GDM1 (cell line): ENCODE data around the gene DYRK4.
A peak's percentile ranks its signal among the peaks of the same experiment; 100 is the strongest.
"Not testable (repeated sequence)": the region's sequence is repeated elsewhere in the genome, so short reads cannot be mapped to it uniquely, and the experiment has no call there.

Experiments
- DNase-seq: peaks from one replicate; lab custom pipeline; 2025; lab: John Stamatoyannopoulos, UW

The DYRK4 gene, protein sequence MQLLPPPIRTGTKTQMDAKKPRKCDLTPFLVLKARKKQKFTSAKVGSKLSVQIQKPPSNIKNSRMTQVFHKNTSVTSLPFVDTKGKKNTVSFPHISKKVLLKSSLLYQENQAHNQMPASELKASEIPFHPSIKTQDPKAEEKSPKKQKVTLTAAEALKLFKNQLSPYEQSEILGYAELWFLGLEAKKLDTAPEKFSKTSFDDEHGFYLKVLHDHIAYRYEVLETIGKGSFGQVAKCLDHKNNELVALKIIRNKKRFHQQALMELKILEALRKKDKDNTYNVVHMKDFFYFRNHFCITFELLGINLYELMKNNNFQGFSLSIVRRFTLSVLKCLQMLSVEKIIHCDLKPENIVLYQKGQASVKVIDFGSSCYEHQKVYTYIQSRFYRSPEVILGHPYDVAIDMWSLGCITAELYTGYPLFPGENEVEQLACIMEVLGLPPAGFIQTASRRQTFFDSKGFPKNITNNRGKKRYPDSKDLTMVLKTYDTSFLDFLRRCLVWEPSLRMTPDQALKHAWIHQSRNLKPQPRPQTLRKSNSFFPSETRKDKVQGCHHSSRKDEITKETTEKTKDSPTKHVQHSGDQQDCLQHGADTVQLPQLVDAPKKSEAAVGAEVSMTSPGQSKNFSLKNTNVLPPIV

GRCh38 chr12:4562034-4562657 lies at the start of gene DYRK4:
Gene DYRK4 (plus strand): TSS chr12:4562208. CDS start chr12:4562246, 38 bp downstream.
- no peak for DNase-seq

DNA sequence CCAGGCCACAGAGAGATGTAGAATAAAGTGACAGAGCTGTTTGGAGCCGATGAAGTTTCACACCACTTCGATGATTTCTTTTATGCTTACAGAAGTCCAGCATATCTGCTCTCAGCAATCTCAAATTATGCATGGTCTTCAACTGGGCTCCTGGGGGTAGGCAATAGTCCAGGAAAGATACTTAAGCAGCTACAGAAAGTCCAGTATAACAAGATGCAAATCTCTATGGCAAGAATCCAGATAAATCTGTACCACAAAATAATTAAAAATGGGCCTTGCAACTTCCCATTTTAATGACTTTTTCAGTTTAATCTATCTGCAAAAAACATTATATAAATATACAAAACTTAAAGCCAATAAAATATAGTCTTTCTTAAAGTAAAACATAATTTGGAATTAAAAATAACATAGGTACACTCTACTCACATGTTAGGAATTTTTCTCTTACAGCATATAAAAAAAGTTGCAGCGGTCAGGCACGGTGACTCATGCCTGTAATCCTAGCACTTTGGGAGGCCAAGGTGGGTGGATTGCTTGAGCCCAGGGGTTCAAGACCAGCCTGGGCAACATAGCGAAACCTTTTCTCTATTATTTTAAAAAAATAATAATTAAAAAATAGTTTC lies 43.8 kb upstream of the DYRK4 start:
- no peak for DNase-seq

DNA sequence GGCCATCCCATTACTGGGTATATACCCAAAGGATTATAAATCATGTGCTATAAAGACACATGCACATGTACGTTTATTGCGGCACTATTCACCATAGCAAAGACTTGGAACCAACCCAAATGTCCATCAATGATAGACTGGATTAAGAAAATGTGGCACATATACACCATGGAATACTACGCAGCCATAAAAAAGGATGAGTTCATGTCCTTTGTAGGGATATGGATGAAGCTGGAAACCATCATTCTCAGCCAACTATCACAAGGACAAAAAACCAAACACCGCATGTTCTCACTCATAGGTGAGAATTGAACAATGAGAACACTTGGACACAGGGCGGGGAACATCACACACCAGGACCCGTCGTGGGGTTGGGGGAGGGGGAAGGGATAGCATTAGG lies 38.6 kb upstream of the DYRK4 start:
- not testable (repeated sequence) for DNase-seq

DNA sequence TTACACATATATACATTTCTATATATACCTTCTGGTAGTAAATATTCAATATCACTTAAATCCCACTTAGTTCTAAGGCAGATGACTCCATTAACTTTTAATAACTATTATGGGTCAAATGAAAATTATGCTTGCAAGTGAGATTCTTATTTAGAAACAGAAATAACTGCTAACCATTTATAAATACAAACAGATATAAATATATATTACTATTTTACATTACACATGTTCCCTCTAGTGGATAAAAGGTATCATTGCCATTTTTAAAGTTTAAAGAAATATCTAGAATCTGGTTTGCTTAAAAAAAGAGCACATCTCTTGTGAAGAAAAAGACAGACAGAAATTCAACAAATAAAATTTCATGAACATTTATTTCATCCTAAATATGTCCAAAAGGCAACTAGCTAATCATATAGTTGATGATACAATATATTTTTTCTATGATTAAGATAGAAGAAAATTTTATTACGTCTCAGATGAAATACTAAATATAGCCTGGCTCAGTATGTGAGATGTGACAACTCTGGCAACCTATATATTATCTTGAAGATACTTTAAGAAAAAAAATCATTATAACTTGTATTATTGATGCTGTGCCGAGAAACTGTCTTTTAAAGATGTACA lies 35.0 kb upstream of the DYRK4 start:
- DNase-seq = no peak

GRCh38 chr12:4530160-4530559 lies 31.8 kb upstream of the DYRK4 start:
- no peak for DNase-seq

GRCh38 chr12:4530982-4531586 lies 30.9 kb upstream of the DYRK4 start:
- no peak for DNase-seq

DNA sequence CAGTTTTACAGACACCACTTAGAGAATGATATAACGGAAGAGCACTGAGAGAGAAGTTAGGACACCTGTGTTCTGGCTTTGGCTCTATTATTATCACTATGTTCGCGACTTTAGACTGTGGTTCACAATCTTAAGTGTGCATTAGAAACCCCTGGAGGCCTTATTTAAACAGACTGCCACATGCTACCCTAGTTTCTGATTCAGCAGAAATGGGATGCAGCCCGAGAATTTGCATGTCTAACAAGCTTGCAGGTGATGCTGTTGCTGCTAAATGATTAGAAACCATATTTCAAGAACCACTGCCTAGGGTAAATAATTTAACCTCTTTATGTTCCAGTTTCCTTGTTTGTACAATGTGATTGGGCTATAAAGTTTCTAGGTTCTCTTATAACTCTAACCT lies 26.9 kb upstream of the DYRK4 start:
- no peak for DNase-seq

- DNase-seq = no peak
These were observed 26.1 kb upstream of the DYRK4 start for GRCh38 chr12:4535871-4536270.

GRCh38 chr12:4538207-4539160 lies 23.5 kb upstream of the DYRK4 start, which contains the start of gene RAD51AP1:
Gene RAD51AP1 (plus strand): TSS chr12:4538890. CDS start chr12:4538940, 50 bp downstream.
- peak; percentile 94 for DNase-seq

DNA sequence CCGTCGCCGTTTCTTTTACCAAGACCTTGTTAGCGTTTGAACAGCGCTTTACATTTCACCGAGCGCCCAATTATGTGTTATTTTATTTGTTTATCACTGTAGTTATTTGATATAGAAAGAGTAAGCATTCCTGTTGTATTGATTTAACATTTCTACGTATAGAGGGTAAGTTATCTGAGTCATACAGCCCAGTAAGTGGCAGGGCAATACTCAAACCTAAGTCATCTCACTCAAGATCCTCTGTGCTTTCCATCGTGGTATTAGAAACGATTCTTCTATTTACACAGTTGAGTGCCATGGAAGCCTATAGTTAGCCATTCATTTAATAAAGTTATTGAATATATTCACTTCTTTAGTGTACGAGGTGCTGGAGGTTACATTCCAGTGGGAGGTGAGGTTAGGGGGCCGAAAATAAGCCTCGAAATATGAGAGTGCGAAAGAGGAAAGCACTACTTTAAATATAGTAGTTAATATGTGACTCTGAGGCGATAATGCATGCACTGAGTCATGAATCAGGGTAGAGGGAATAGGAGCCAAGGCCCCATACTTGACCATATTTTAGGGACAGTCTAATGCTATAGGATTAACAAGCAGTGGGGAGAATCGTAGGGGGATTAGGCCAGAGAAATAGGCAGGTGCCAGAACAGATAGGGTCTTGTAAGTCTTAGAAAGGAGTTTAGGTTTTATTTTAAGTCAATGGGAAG lies 22.7 kb upstream of the DYRK4 start:
- DNase-seq = no peak

DNA sequence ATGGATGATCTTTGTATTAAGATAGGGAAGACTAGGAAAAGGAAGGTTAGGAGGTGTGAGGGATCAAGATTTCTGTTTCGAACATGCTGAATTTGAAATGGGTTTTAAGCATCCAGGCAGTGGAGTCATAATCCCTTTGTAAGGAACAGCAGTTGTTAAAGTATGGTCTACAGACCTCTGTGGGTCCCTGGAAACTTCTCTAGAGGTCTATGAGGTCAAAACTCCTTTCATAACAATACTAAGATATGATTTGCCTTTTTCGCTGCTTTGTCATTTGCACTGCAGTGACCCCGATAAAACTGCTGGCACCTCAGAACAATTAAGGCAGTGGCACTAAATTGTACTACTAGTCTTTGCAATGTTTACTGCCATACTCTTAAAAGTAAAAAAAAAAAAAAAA lies 21.8 kb upstream of the DYRK4 start:
- no peak for DNase-seq

DNA sequence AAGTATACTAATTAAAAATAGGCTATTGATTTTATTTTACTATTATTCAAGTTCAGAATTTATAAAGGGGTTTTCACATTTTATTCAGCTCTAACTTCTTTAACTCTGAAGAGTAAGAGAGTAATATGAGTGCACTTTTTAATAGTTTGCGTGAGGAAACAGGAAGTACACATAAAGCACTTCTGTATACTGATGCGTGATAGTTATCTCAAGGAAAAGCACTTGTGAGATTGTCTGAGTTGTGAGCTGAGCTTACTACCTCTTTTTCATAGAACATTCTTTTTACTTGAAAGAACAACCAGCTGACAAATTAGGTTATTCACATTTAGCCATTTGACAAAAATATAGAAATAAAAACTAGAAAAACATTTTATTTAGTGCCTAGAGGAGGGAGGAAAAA lies 21.4 kb upstream of the DYRK4 start:
- no peak for DNase-seq

DNA sequence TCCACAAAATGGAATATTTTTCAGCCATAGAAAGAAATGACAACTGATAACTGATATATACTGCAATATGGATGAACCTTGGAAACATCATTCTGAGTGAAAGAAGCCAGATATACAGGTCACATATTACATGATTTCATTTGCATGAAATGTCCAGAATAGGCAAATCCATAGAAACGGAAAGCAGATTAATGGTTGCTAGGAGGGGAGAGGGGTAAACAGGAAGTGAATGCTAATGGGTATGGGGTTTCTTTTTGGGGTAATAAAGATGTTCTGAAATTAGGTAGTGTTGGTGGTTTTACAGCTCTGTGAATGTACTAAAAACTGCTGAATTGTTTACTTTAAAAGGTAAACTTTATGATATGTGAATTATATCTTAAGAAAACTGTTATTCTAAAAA lies 16.8 kb upstream of the DYRK4 start:
- no peak for DNase-seq

DNA sequence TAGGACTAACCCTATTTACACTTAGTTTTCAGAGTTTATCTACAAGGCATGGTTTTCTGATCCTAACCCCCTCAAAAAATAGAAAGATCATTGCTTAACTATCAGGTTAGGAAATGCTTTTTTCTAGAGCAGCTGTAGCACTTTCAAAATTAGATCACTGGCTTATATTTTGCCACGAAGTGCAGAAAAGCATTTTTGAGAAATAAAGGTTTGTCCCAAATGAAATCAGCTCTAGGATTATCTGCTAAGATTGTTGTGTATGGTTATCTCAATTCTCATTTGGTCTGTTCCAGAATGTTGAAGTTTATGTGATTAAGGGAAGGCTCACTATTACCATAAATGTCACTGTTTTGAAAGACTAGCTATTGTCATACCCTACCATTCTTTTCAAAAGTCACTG lies 9.8 kb upstream of the DYRK4 start:
- DNase-seq = no peak

- DNase-seq = no peak
These were observed 8.1 kb upstream of the DYRK4 start for GRCh38 chr12:4553943-4554342.

GRCh38 chr12:4555804-4556203 lies 6.2 kb upstream of the DYRK4 start:
- DNase-seq = no peak

DNA sequence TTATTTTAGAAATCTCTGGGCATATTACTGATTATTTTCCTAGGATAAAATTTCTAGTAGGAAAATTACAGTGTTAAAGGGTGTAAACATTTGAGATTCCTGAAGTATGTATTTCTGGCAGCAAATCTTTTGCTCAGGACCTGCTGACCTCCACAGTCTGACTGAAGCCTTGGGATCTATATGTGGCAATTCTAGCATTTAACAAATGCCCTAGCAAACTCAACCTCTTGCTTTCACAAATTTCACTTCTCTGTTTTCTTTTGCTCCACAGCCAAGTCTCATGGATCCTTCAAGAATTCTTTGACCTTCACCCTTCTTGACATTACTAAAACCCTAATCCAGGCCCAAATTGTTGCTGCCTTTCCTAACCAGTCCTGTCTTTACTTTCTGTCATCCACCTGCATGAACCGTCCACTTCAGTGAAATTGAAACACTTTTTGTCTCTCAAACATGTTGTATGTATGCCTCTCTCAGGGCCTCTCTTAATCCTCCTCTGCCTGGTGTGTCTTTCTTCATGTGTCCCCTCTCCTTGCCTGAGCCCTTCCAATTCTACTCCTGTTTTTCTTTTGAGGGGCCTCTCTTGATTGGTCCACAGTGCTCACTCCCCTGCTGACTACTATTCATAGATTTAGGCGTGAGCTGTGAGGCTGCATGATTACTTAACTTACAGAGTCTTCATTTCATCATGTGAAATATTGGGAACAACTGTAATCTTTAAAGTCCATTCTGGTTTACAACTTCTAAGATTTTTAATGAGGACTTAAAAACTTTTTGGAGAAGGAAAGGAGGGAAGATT lies 5.1 kb upstream of the DYRK4 start:
- DNase-seq = no peak

DNA sequence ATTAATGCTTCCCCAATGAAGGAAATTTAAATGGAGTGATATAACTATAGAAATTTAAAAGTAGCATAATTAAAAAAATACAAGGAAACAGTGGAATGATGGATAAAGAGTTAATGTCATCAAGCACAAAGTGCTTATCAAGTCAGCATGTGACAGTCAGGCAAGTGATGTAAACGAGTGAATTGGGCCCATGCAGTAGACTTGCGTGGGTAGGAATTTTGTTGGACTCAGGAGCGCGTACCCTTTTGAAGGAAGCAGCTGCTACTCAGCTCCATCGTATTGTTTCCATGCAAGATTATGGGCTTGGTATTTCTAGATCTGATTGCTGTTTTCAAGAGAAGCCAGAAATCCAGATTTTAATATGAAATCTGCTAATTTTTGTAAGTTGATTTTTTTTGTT lies 4.4 kb upstream of the DYRK4 start:
- DNase-seq = no peak

DNA sequence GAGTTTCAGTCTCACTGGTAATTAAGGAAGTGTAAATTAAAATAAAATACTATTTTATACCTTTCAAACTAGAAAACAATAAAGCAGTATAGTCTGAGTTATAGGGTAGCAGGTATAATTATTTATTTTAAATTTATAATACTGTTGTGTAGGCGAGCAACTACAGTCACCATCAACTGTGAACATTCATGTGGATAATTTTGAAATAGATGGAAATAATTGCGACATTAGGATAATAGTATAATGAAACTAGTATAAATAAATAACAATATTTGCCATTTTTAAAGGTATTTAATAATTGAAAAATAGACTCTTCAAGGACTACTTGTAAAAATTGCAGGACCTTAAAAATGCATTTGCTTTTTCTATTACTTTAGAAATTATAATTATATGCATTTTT lies 3.8 kb upstream of the DYRK4 start:
- no peak for DNase-seq
